HG03521 (cell line): ENCODE data around the gene NUDT8.
"Not testable (repeated sequence)": the region's sequence is repeated elsewhere in the genome, so short reads cannot be mapped to it uniquely, and the experiment has no call there.

Source experiments
- ATAC-seq: cut with Tn5 transposase; IDR thresholded peaks from one replicate; pipeline ENCODE4 v1.9.1; 2021; ENCODE audit warnings: mild to moderate bottlenecking, moderate library complexity; ENCODE audit not compliant: unreplicated experiment

The NUDT8 gene

GRCh38 chr11:67628710-67629385 lies 889 bp downstream of the NUDT8 start:
- ATAC-seq = no peak

GRCh38 chr11:67627812-67628624 lies 1.7 kb downstream of the NUDT8 start:
- ATAC-seq = no peak

- ATAC-seq = no peak
Measured at GRCh38 chr11:67627441-67627811, 2.3 kb downstream of the NUDT8 start.

GRCh38 chr11:67626970-67627369 lies 2.8 kb downstream of the NUDT8 start:
- no peak for ATAC-seq

- ATAC-seq = not testable (repeated sequence)
Measured at GRCh38 chr11:67626131-67626833, 3.5 kb downstream of the NUDT8 start.

GRCh38 chr11:67623795-67624194 lies 5.9 kb downstream of the NUDT8 start:
- ATAC-seq = not testable (repeated sequence)

- ATAC-seq = not testable (repeated sequence)
Measured at GRCh38 chr11:67622905-67623304, 6.8 kb downstream of the NUDT8 start.

- ATAC-seq = not testable (repeated sequence)
Measured at GRCh38 chr11:67621928-67622327, 7.8 kb downstream of the NUDT8 start.

- not testable (repeated sequence) for ATAC-seq
Measured at GRCh38 chr11:67620621-67621020, 9.1 kb downstream of the NUDT8 start.

GRCh38 chr11:67619683-67620618 lies 9.8 kb downstream of the NUDT8 start:
- ATAC-seq = not testable (repeated sequence)

GRCh38 chr11:67618901-67619659 lies 10.7 kb downstream of the NUDT8 start:
- not testable (repeated sequence) for ATAC-seq

- ATAC-seq = no peak
Measured at GRCh38 chr11:67617243-67617953, 12.3 kb downstream of the NUDT8 start.

GRCh38 chr11:67616431-67617242 lies 13.1 kb downstream of the NUDT8 start:
- ATAC-seq = no peak

- no peak for ATAC-seq
Measured at GRCh38 chr11:67615728-67616430, 13.9 kb downstream of the NUDT8 start.

GRCh38 chr11:67614730-67615714 lies 14.7 kb downstream of the NUDT8 start:
- no peak for ATAC-seq

- ATAC-seq = peak; percentile 71
Measured at GRCh38 chr11:67613960-67614715, 15.6 kb downstream of the NUDT8 start.
